Kidney (tissue), 22 donors: ENCODE measurements around the gene CCDC87. TPM values are rescaled to one million over a fixed set of nuclear protein-coding genes. Genes with fewer than 3 reads are reported as not detected.
A peak's percentile ranks its signal among the peaks of the same experiment; 100 is the strongest.
"Not testable (repeated sequence)": the region's sequence is repeated elsewhere in the genome, so short reads cannot be mapped to it uniquely, and the experiment has no call there.

Experiments used
- DNase-seq, 5 donors: peaks; one replicate each; pipeline ENCODE4 v3.0.0-alpha.2; 2013 to 2020
- FAIRE-seq: peaks from 2 replicates; lab custom pipeline; 2012; peaks lifted over from hg19 to GRCh38; lab: Jason Lieb, UNC
- H3K27ac ChIP-seq, 2 donors: one replicate each; pipeline ENCODE4 v1.7.0; 2013; ENCODE audit warnings: low read depth in 2 of 2, low read length in 2 of 2, inconsistent platforms in 1 of 2
- H3K27me3 ChIP-seq: one replicate; pipeline ENCODE4 v1.7.1; 2013; ENCODE audit warnings: low read length, inconsistent platforms; ENCODE audit not compliant: control insufficient read depth, insufficient read depth
- H3K36me3 ChIP-seq, 3 donors: one replicate each; pipeline versions ENCODE4 v1.7.0 to v1.7.1; 2013; ENCODE audit warnings: low read length in 3 of 3, control low read depth in 1 of 3, inconsistent platforms in 1 of 3; ENCODE audit not compliant: insufficient read depth in 3 of 3, control insufficient read depth in 2 of 3
- H3K4me1 ChIP-seq, 3 donors: one replicate each; pipeline versions ENCODE4 v1.7.0 to v1.7.1; 2013; ENCODE audit warnings: low read length in 3 of 3, inconsistent platforms in 1 of 3, low read depth in 1 of 3; ENCODE audit not compliant: control insufficient read depth in 2 of 3, insufficient read depth in 2 of 3
- H3K4me3 ChIP-seq, 3 donors: one replicate each; pipeline versions ENCODE4 v1.7.0 to v1.8.1; 2013; ENCODE audit warnings: low read length in 3 of 3, control low read depth in 1 of 3, inconsistent platforms in 1 of 3
- H3K9ac ChIP-seq, 3 donors: one replicate each; pipeline versions ENCODE4 v1.7.0 to v1.7.1; 2013; ENCODE audit warnings: low read length in 3 of 3, control low read depth in 1 of 3, inconsistent platforms in 1 of 3
- H3K9me3 ChIP-seq, 3 donors: one replicate each; pipeline versions ENCODE4 v1.7.0 to v1.7.1; 2013; ENCODE audit warnings: low read length in 3 of 3, control low read depth in 1 of 3, inconsistent platforms in 1 of 3; ENCODE audit not compliant: control insufficient read depth in 2 of 3, insufficient read depth in 1 of 3
- intact Hi-C: fragments of 100-400 bp; cut with DNase I; formaldehyde crosslinking; loops from one replicate; pipeline ENCODE4 v1.11.1; 2022
- long read RNA-seq, 10 donors: library from polyadenylated mRNA in 1 of 10; unstranded in 1 of 10; transcript quantifications; one replicate each; pipeline ENCODE4 v2.0.0 and lab custom pipeline, GENCODE V29; 2021 to 2026
- polyA plus RNA-seq: library from polyadenylated mRNA; stranded (reverse); fragments of 350-450 nt; fragmentation: Illumina TruSeq; extraction: RNeasy Lipid Tissue Mini Kit (QIAGEN cat#74804); gene quantifications from one replicate; pipeline ENCODE4 v1.2.3, GENCODE V29; 2014; ENCODE audit warnings: low read depth, low replicate concordance; ENCODE audit not compliant: insufficient read depth
- total RNA-seq: library from RNA; stranded (reverse); fragmentation: NEBNext Ultra II Directional; extraction: Animal tissue kit (Norgen Biotek cat#: 25700); gene quantifications from one replicate; pipeline ENCODE4 v1.2.1, GENCODE V29; 2021
- TF ChIP-seq, protein P1 (sequence below): IDR thresholded peaks from 3 replicates; pipeline ENCODE4 v1.5.1; 2012; ENCODE audit warnings: mild to moderate bottlenecking, moderate library complexity, borderline replicate concordance; ENCODE audit not compliant: insufficient read depth; ENCODE audit errors: extremely low read depth
- donor health status: control.
- donor health status: control.
- donor health status: control.
- donor health status: control.
- donor health status: control.
- donor health status: DM: yes; HTN: yes; CAD: no.
- donor health status: Normal renal cell carcinoma (clear cell type).

Gene CCDC87
- total RNA-seq, result 1.0 TPM
- polyA plus RNA-seq, result 0.13 TPM
- long read RNA-seq, donor 1, partial matches to known transcripts, result 0 of 2 reads
- long read RNA-seq, donor 1, other reads (novel, unspliced or antisense), result 0 of 2 reads
- long read RNA-seq, donor 2, partial matches to known transcripts, result 0 of 1 reads
- long read RNA-seq, donor 2, other reads (novel, unspliced or antisense), result 0 of 1 reads
- long read RNA-seq, donor 3, partial matches to known transcripts, result 0 of 1 reads
- long read RNA-seq, donor 3, other reads (novel, unspliced or antisense), result 0 of 1 reads
- long read RNA-seq, donor 4, result 0 reads
- long read RNA-seq, donor 5, result 0 reads
- long read RNA-seq, donor 6, result 0 reads
- long read RNA-seq, donor 7, partial matches to known transcripts, result 0 of 1 reads
- long read RNA-seq, donor 7, other reads (novel, unspliced or antisense), result 0 of 1 reads
- long read RNA-seq, donor 8, result 0 reads
- long read RNA-seq, donor 9, result 0 reads
- long read RNA-seq, donor 10, result 0 reads

GRCh38 chr11:66592457-66593302, at the start of gene CCDC87, which contains the start of gene CCS:
Gene CCDC87 (minus strand): TSS chr11:66593063. CDS start chr11:66593015, 48 bp downstream.
Gene CCS (plus strand): TSS chr11:66593185. CDS start chr11:66593262, 77 bp downstream.
- Histone ChIP-seq H3K9ac (peak within 1 kb of the TSS; percentile 30 to 90 (median 81)), H3K36me3 (no peaks in the 10 kb centered on the region), H3K9me3 (no peaks in the 10 kb centered on the region), H3K27ac (peak within 1 kb of the TSS; percentile 60 to 81), H3K4me3 (peak within 1 kb of the TSS; percentile 68 to 90 (median 72)), H3K27me3 (no peaks in the 10 kb centered on the region), H3K4me1 (peaks cover 0 to 24% (median 20%) of the 10 kb centered on the region in 3 donors)
- TF ChIP-seq, protein P1, sequence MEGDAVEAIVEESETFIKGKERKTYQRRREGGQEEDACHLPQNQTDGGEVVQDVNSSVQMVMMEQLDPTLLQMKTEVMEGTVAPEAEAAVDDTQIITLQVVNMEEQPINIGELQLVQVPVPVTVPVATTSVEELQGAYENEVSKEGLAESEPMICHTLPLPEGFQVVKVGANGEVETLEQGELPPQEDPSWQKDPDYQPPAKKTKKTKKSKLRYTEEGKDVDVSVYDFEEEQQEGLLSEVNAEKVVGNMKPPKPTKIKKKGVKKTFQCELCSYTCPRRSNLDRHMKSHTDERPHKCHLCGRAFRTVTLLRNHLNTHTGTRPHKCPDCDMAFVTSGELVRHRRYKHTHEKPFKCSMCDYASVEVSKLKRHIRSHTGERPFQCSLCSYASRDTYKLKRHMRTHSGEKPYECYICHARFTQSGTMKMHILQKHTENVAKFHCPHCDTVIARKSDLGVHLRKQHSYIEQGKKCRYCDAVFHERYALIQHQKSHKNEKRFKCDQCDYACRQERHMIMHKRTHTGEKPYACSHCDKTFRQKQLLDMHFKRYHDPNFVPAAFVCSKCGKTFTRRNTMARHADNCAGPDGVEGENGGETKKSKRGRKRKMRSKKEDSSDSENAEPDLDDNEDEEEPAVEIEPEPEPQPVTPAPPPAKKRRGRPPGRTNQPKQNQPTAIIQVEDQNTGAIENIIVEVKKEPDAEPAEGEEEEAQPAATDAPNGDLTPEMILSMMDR, result peak; percentile 41
- peak; percentile 95 to 99 (median 97) for DNase-seq
- FAIRE-seq, result no peak
- intact Hi-C loops, result no loop called here

- intact Hi-C loops, result no loop called here
- Histone ChIP-seq H3K4me1 (peaks cover 8 to 53% (median 39%) of the 10 kb centered on the region in 3 donors), H3K9me3 (no peaks in the 10 kb centered on the region), H3K36me3 (peaks cover 12 to 45% (median 26%) of the 10 kb centered on the region in 3 donors), H3K27ac (no peak overlapping the region), H3K9ac (peak overlapping the region in 2 of 3 donors; percentile 5 to 35), H3K4me3 (peak overlapping the region; percentile 8 to 89 (median 54)), H3K27me3 (no peaks in the 10 kb centered on the region)
- FAIRE-seq, result no peak
- TF ChIP-seq, protein P1, result no peak
- no peak for DNase-seq
These were observed 49.0 kb upstream of the CCDC87 start for GRCh38 chr11:66641834-66642233.

- Histone ChIP-seq H3K36me3 (peaks cover 5 to 26% (median 14%) of the 10 kb centered on the region in 3 donors), H3K9ac (peak overlapping the region; percentile 43 to 98 (median 97)), H3K4me3 (peak overlapping the region; percentile 89 to 99 (median 95)), H3K4me1 (peaks cover 8 to 45% (median 34%) of the 10 kb centered on the region in 3 donors)
- H3K27me3 ChIP-seq, FAIRE-seq, H3K9me3 ChIP-seq, DNase-seq, intact Hi-C loops, H3K27ac ChIP-seq: not testable (repeated sequence)
These were observed 47.0 kb upstream of the CCDC87 start for GRCh38 chr11:66639814-66640340.
